Measurements from ENCODE around the gene MCF2. TPM values are rescaled to one million over a fixed set of nuclear protein-coding genes. Genes with fewer than 3 reads are reported as not detected.

MCF2 gene
- total and polyA plus RNA-seq, 2 of the 13 experiments (the other 11 are each of a cell fraction or from before 2014, with no cell fraction given): 0.07 TPM; not detected in 1

DNA sequence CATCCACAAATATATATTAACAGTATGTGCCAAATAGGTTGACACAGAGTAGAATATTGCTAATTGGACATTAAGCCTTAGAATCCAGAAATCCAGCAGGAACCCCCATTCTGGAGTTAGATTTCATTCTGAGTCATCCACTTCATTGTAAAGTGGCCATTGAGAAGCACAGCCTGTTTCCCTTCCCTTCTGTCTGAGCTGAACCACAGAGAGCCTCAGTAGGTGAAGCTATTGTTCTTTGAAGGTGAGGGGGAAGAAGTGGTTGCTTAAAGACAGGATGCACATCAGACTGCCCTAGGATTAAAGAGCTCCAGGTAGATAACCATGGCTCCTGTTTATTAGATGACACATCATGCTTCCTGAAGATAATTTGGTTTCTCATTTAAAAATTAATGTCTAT, 30.6 kb upstream of the MCF2 start:
- Histone ChIP-seq H3K9me3 (ENCODE audit: low read length) (no peaks in the 10 kb centered on the region), H3K4me2 (ENCODE audit: low read depth, low read length) (no peak overlapping the region), H3K27ac (ENCODE audit: extremely low read length, insufficient read depth, low read length) (no peak overlapping the region), H3K79me2 (ENCODE audit: insufficient read depth, low read length) (no peaks in the 10 kb centered on the region), H3K9ac (ENCODE audit: insufficient read depth, low read depth, low read length) (no peak overlapping the region), H3K36me3 (replicated peaks in 1 of 2; ENCODE audit: control insufficient read depth in 1 of 2, insufficient read depth in 2 of 2, low read length in 2 of 2) (no peaks in the 10 kb centered on the region), H3K4me1 (ENCODE audit: insufficient read depth, low read length) (no peaks in the 10 kb centered on the region), H2AFZ (ENCODE audit: low read length) (no peak overlapping the region), H4K20me1 (ENCODE audit: insufficient read depth, low read length) (no peaks in the 10 kb centered on the region), H3K4me3 (replicated peaks in 1 of 3; ENCODE audit: insufficient read depth in 1 of 3, low read depth in 2 of 3, low read length in 3 of 3) (no peak overlapping the region), H3K27me3 (ENCODE audit: control insufficient read depth in 1 of 2, insufficient read depth in 2 of 2, low read length in 2 of 2) (no peaks in the 10 kb centered on the region)
- FAIRE-seq (no peak), ATAC-seq (no peak), DNase-seq (ENCODE audit: low spot score) (no peak)
- CTCF ChIA-PET (ENCODE audit: low intra/inter-chr PET ratio, low total read pairs): no interaction called here
- intact Hi-C loops (cut with micrococcal nuclease; ENCODE audit: unreplicated experiment): no loop called here
- in situ Hi-C loops (cut with HindIII; ENCODE audit: extremely low pct_ligation_motif_present, low pct_unique_long_range_greater_than_20kb): no loop called here
- BruUV-seq (replicated peaks): no TSS peak
- POLR2A ChIA-PET: no interaction called here
- TF ChIP-seq ZNF207 (IDR thresholded peaks at IDR 0.05; ENCODE audit: borderline replicate concordance) (no peak), ELF1 (CRISPR knock-in tag; IDR thresholded peaks at IDR 0.05) (no peak), GATAD1 (CRISPR knock-in tag; IDR thresholded peaks at IDR 0.05) (no peak), JDP2 (CRISPR knock-in tag; IDR thresholded peaks at IDR 0.05; ENCODE audit: borderline replicate concordance) (no peak), BHLHE40 (IDR thresholded peaks at IDR 0.05; ENCODE audit: low read length) (no peak), ZNF180 (CRISPR knock-in tag; IDR thresholded peaks at IDR 0.05; ENCODE audit: borderline replicate concordance, low read depth) (no peak), NCOA5 (CRISPR knock-in tag; IDR thresholded peaks at IDR 0.05) (no peak), HOXA9 (CRISPR knock-in tag; IDR thresholded peaks at IDR 0.05; ENCODE audit: borderline replicate concordance) (no peak), TBP (CRISPR knock-in tag; IDR thresholded peaks at IDR 0.05) (no peak), ZNF160 (CRISPR knock-in tag; IDR thresholded peaks at IDR 0.05) (no peak)
- TF ChIP-seq, protein P1, sequence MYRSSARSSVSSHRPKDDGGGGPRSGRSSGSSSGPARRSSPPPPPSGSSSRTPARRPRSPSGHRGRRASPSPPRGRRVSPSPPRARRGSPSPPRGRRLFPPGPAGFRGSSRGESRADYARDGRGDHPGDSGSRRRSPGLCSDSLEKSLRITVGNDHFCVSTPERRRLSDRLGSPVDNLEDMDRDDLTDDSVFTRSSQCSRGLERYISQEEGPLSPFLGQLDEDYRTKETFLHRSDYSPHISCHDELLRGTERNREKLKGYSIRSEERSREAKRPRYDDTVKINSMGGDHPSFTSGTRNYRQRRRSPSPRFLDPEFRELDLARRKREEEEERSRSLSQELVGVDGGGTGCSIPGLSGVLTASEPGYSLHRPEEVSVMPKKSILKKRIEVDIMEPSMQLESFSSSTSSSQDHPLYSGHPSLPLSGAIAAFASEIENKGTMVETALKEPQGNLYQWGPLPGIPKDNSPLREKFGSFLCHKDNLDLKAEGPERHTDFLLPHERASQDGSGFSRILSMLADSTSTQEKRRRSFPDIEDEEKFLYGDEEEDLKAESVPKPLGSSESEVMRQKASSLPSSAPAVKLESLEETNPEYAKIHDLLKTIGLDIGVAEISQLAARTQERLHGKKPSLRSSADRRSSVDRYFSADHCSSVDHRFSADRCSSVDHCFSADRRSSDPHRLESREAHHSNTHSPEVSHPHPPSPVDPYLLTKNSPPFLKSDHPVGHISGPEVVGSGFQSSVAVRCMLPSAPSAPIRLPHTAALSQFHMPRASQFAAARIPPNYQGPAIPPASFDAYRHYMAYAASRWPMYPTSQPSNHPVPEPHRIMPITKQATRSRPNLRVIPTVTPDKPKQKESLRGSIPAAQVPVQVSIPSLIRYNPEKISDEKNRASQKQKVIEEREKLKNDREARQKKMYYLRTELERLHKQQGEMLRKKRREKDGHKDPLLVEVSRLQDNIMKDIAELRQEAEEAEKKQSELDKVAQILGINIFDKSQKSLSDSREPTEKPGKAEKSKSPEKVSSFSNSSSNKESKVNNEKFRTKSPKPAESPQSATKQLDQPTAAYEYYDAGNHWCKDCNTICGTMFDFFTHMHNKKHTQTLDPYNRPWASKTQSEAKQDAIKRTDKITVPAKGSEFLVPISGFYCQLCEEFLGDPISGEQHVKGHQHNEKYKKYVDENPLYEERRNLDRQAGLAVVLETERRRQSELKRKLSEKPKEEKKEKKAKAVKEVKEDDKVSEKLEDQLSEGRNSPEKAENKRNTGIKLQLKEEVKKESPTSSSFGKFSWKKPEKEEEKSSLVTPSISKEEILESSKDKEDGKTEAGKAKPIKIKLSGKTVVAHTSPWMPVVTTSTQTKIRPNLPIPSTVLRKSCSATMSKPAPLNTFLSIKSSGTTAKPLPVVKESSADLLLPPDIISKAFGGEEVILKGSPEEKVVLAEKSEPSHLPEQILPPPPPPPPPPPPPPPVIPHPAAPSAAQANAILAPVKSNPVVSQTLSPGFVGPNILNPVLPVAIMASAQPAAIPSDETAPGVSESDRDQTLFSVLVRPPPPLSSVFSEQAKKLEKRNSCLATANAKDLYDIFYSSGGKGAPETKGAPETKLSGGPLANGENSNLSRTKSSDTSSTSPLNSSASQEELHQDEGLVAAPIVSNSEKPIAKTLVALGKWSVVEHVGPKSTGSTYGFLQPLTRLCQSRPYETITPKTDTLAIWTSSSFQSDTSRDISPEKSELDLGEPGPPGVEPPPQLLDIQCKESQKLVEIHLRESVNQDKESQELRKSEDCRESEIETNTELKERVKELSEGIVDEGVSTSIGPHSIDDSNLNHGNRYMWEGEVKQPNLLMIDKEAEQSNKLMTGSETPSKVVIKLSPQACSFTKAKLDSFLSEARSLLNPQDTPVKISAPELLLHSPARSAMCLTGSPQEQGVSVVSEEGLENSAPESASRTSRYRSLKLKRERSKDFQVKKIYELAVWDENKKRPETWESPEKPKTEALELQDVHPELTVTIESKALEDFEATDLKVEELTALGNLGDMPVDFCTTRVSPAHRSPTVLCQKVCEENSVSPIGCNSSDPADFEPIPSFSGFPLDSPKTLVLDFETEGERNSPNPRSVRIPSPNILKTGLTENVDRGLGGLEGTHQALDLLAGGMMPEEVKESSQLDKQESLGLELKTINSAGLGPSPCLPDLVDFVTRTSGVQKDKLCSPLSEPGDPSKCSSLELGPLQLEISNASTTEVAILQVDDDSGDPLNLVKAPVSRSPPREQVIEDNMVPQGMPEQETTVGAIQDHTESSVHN (CRISPR knock-in tag; IDR thresholded peaks at IDR 0.05): no peak
- TF ChIP-seq, protein P2, sequence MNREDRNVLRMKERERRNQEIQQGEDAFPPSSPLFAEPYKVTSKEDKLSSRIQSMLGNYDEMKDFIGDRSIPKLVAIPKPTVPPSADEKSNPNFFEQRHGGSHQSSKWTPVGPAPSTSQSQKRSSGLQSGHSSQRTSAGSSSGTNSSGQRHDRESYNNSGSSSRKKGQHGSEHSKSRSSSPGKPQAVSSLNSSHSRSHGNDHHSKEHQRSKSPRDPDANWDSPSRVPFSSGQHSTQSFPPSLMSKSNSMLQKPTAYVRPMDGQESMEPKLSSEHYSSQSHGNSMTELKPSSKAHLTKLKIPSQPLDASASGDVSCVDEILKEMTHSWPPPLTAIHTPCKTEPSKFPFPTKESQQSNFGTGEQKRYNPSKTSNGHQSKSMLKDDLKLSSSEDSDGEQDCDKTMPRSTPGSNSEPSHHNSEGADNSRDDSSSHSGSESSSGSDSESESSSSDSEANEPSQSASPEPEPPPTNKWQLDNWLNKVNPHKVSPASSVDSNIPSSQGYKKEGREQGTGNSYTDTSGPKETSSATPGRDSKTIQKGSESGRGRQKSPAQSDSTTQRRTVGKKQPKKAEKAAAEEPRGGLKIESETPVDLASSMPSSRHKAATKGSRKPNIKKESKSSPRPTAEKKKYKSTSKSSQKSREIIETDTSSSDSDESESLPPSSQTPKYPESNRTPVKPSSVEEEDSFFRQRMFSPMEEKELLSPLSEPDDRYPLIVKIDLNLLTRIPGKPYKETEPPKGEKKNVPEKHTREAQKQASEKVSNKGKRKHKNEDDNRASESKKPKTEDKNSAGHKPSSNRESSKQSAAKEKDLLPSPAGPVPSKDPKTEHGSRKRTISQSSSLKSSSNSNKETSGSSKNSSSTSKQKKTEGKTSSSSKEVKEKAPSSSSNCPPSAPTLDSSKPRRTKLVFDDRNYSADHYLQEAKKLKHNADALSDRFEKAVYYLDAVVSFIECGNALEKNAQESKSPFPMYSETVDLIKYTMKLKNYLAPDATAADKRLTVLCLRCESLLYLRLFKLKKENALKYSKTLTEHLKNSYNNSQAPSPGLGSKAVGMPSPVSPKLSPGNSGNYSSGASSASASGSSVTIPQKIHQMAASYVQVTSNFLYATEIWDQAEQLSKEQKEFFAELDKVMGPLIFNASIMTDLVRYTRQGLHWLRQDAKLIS (CRISPR knock-in tag; IDR thresholded peaks at IDR 0.05): no peak

Data from HepG2 (cell line).